ENCODE results near the gene TINAGL1.

Gene TINAGL1

GRCh38 chr1:31576201-31576669, at the start of gene TINAGL1:
TINAGL1 (plus strand) TSS chr1:31576515; CDS start chr1:31577149, 634 bp downstream.
- POLR2A ChIA-PET (ENCODE audit: low non-redundant PET) = no interaction called here
- no peak for TF ChIP-seq CTCF (conservative IDR thresholded peaks at IDR 0.05; ENCODE audit: low read depth)
- CTCF ChIA-PET = no interaction called here

GRCh38 chr1:31529999-31530684, 46.2 kb upstream of the TINAGL1 start:
- CTCF ChIA-PET = interaction anchor here (1.4 kb wide), 1 partner anchor 19 kb away, joined by 3 read pairs; no protein-coding TSS in a partner anchor

More at GRCh38 chr1:31576201-31576669, at the start of gene TINAGL1:
- H3K27ac ChIP-seq = peak within 1 kb of the TSS; percentile 92
- DNase-seq (ENCODE audit: low spot score) = peak; percentile 83

GRCh38 chr1:31531177-31531999, 44.9 kb upstream of the TINAGL1 start:
- CTCF ChIA-PET = interaction anchor here (0.9 to 1.4 kb wide), 2 partner anchors 18 to 87 kb away, joined by 3 read pairs; no protein-coding TSS in a partner anchor
- POLR2A ChIA-PET (ENCODE audit: low non-redundant PET) = no interaction called here
- no peak for TF ChIP-seq CTCF (conservative IDR thresholded peaks at IDR 0.05; ENCODE audit: low read depth)
- DNase-seq (ENCODE audit: low spot score) = peak; percentile 65
- no peak overlapping the region for H3K27ac ChIP-seq

More at GRCh38 chr1:31529999-31530684, 46.2 kb upstream of the TINAGL1 start:
- no peak for TF ChIP-seq CTCF (conservative IDR thresholded peaks at IDR 0.05; ENCODE audit: low read depth)
- no peak for DNase-seq (ENCODE audit: low spot score)
- no peak overlapping the region for H3K27ac ChIP-seq
- POLR2A ChIA-PET (ENCODE audit: low non-redundant PET) = no interaction called here

GRCh38 chr1:31532173-31532572, 44.1 kb upstream of the TINAGL1 start:
- no peak overlapping the region for H3K27ac ChIP-seq
- ChIA-PET CTCF (no interaction called here), POLR2A (ENCODE audit: low non-redundant PET) (no interaction called here)
- TF ChIP-seq CTCF (conservative IDR thresholded peaks at IDR 0.05; ENCODE audit: low read depth) = no peak
- no peak for DNase-seq (ENCODE audit: low spot score)

- POLR2A ChIA-PET (ENCODE audit: low non-redundant PET) = no interaction called here
- peak; percentile 41 for DNase-seq (ENCODE audit: low spot score)
- CTCF ChIA-PET = interaction anchor here (0.6 to 0.9 kb wide), 2 partner anchors 14 to 26 kb away, joined by 3 to 4 read pairs; no protein-coding TSS in a partner anchor
- TF ChIP-seq CTCF (conservative IDR thresholded peaks at IDR 0.05; ENCODE audit: low read depth) = no peak
- H3K27ac ChIP-seq = no peak overlapping the region
Measured at GRCh38 chr1:31535561-31535960, 40.8 kb upstream of the TINAGL1 start.

GRCh38 chr1:31539329-31539728, 37.0 kb upstream of the TINAGL1 start:
- CTCF ChIA-PET = no interaction called here
- POLR2A ChIA-PET (ENCODE audit: low non-redundant PET) = no interaction called here
- H3K27ac ChIP-seq = no peak overlapping the region
- no peak for TF ChIP-seq CTCF (conservative IDR thresholded peaks at IDR 0.05; ENCODE audit: low read depth)
- no peak for DNase-seq (ENCODE audit: low spot score)

All from RWPE1 (cell line).